Effector memory CD8-positive, alpha-beta T cell (primary cell): ENCODE data around the gene CCDC6.

ENCODE experiments used
- ATAC-seq: fragments of 150-1000 bp; cut with Tn5 transposase; replicated peaks from 2 replicates; pipeline ENCODE4 v1.10.0; 2021; ENCODE audit warnings: mild to moderate bottlenecking, moderate library complexity
- DNase-seq, 3 experiments: peaks; one replicate each; pipeline ENCODE4 v3.0.0; 2021
- H3K27ac Mint-ChIP-seq, 2 donors: one replicate each; pipeline ENCODE4 v1.8.0; 2022; ENCODE audit warnings: mild to moderate bottlenecking in 2 of 2, mixed read lengths in 2 of 2, moderate library complexity in 2 of 2
- H3K27me3 Mint-ChIP-seq, 2 donors: one replicate each; pipeline ENCODE4 v1.8.0; 2022; ENCODE audit warnings: mixed read lengths in 2 of 2
- H3K36me3 Mint-ChIP-seq: one replicate; pipeline ENCODE4 v1.8.0; 2022; ENCODE audit warnings: mild to moderate bottlenecking, moderate library complexity, mixed read lengths; ENCODE audit not compliant: insufficient read depth
- H3K4me1 Mint-ChIP-seq, 2 donors: one replicate each; pipeline ENCODE4 v1.8.0; 2022; ENCODE audit warnings: low read depth in 2 of 2, mixed read lengths in 2 of 2
- H3K4me3 Mint-ChIP-seq, 2 donors: one replicate each; pipeline ENCODE4 v1.8.0; 2022; ENCODE audit warnings: mild to moderate bottlenecking in 2 of 2, mixed read lengths in 2 of 2, moderate library complexity in 2 of 2
- H3K9me3 Mint-ChIP-seq, 2 donors: one replicate each; pipeline ENCODE4 v1.8.0; 2022; ENCODE audit warnings: mixed read lengths in 2 of 2

Gene CCDC6

GRCh38 chr10:59922907-59923306 is 16.6 kb upstream of the CCDC6 start:
- Mint-ChIP-seq H3K27ac (no peak overlapping the region), H3K36me3 (no peaks in the 10 kb centered on the region), H3K9me3 (peaks cover 2 to 17% of the 10 kb centered on the region in 2 donors), H3K4me1 (no peaks in the 10 kb centered on the region), H3K4me3 (no peak overlapping the region), H3K27me3 (peaks cover 20 to 71% of the 10 kb centered on the region in 2 donors)
- no peak for DNase-seq
- no peak for ATAC-seq

- Mint-ChIP-seq H3K36me3 (no peaks in the 10 kb centered on the region), H3K27ac (no peak overlapping the region), H3K4me3 (no peak overlapping the region), H3K4me1 (no peaks in the 10 kb centered on the region), H3K27me3 (peaks cover 36 to 65% of the 10 kb centered on the region in 2 donors), H3K9me3 (peaks cover 4 to 21% of the 10 kb centered on the region in 2 donors)
- DNase-seq (no peak), ATAC-seq (no peak)
Measured at GRCh38 chr10:59917922-59918321, 11.6 kb upstream of the CCDC6 start.

- H3K27me3 Mint-ChIP-seq = peaks cover 30 to 33% of the 10 kb centered on the region in 2 donors
- peaks cover 0 to 4% of the 10 kb centered on the region in 2 donors for H3K4me1 Mint-ChIP-seq
- no peaks in the 10 kb centered on the region for H3K36me3 Mint-ChIP-seq
- no peak overlapping the region for H3K4me3 Mint-ChIP-seq
- peaks cover 3 to 7% of the 10 kb centered on the region in 2 donors for H3K9me3 Mint-ChIP-seq
- no peak overlapping the region for H3K27ac Mint-ChIP-seq
- ATAC-seq = no peak
- DNase-seq = no peak
Measured at GRCh38 chr10:59913547-59914237, 7.3 kb upstream of the CCDC6 start.

DNA sequence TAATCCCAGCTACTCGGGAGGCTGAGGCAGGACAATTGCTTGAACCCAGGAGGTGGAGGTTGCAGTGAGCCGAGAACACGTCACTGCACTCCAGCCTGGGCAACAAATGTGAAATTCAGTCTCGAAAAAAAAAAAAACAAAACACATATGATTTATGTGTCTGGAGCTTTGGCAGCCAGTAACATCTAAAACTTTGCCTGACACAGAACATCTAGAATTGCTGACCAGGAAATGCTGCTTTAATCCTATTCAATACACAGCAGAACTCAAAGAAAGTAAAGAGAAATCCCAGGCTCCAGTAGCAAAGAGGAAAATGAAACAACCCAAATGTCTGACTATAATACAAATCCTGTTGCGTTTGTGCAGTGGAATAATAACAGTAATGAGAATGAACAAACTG is 4.5 kb upstream of the CCDC6 start:
- peaks cover 16 to 24% of the 10 kb centered on the region in 2 donors for H3K4me1 Mint-ChIP-seq
- H3K27ac Mint-ChIP-seq = no peak overlapping the region
- H3K27me3 Mint-ChIP-seq = peaks cover 15 to 23% of the 10 kb centered on the region in 2 donors
- ATAC-seq = no peak
- H3K36me3 Mint-ChIP-seq = peaks cover 11% of the 10 kb centered on the region
- DNase-seq = no peak
- H3K4me3 Mint-ChIP-seq = no peak overlapping the region
- peaks cover 3 to 7% of the 10 kb centered on the region in 2 donors for H3K9me3 Mint-ChIP-seq

DNA sequence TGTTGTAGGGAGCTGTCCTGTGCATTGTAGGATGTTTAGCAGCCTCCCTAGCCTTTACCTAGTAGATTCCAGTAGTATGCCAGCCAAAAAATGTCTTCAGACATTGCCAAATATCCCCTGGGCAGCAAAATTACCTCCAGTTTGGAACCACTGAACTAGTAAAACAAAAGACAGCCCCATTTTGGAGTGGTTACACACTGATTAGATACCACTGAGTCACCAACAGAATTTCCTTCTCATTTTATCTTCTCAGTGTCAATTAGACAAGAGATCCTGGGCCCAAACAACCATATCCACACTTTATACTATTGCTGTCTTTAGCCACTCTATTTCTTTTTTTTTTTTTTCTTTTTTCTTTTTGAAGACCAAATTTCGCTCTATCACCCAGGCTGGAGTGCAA is 3.5 kb upstream of the CCDC6 start:
- Mint-ChIP-seq H3K4me1 (peaks cover 24 to 32% of the 10 kb centered on the region in 2 donors), H3K27ac (no peak overlapping the region)

DNA sequence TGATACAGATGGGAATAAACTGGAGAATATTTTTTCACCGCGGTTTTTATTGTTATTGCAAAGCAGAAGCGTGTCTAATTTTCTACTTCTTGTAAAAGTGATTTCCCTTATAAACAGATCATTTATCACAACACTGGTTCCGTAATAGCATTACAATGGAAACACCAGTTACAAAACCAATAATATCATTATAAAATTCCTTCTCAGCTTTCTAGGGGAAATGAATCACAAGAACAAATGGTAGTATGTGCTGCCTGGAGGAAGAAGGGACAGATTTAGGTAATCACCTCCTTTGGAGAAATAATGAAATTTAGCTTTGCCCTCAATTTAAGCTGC is 2.4 kb upstream of the CCDC6 start:
- no peak for ATAC-seq
- Mint-ChIP-seq H3K9me3 (peaks cover 1 to 3% of the 10 kb centered on the region in 2 donors), H3K27me3 (peaks cover 9 to 12% of the 10 kb centered on the region in 2 donors), H3K4me3 (peak overlapping the region; percentile 90), H3K36me3 (peaks cover 11% of the 10 kb centered on the region), H3K4me1 (peaks cover 34 to 41% of the 10 kb centered on the region in 2 donors), H3K27ac (peak overlapping the region; percentile 96 to 97)
- no peak for DNase-seq

More for the DNA sequence above, 3.5 kb upstream of the CCDC6 start:
- Mint-ChIP-seq H3K9me3 (peaks cover 3 to 7% of the 10 kb centered on the region in 2 donors), H3K4me3 (no peak overlapping the region), H3K36me3 (peaks cover 11% of the 10 kb centered on the region), H3K27me3 (peaks cover 15 to 18% of the 10 kb centered on the region in 2 donors)
- DNase-seq (no peak), ATAC-seq (no peak)

DNA sequence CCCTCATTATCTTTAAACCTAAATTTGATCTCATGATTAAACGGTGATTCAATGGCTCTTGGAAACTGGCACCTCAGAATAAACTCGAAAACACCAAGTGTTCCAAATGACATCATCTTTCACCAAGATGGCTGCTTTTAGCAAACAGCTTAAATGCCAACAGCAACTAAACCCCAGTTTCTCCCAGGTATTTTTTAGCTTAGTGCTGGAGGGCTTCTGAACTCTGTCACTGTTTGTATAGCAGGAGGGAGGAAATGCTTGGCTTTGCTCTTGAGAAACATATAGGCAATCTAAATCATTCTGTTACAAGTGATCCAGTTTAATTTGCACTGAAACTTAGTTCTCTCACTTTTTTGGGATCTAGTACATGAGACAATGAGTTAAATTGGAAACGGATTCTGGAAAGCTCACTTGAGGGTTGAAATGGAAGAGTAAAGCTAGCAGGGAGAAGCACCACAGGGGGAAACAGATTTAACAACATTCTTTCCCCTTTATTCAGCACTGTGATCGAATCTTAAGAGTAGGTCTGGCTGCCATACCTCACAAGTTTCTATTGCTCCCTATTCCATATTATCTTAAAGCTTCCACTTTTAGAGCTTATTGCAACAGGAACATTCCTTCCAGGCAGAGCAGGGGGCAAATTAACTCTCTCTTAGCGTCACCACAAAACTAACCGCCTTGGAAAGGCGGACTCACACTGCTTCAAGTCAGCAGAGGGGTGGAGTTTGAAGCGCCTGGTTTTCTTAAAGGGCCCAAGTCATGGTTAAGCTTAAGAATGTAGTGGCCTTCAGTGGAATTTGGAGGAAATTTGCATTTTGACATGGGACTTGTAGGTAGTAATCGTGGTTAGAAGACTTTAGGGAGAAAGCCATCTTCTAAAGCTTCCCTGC is 1.8 kb upstream of the CCDC6 start:
- peaks cover 11% of the 10 kb centered on the region for H3K36me3 Mint-ChIP-seq
- peaks cover 2 to 6% of the 10 kb centered on the region in 2 donors for H3K27me3 Mint-ChIP-seq
- H3K4me1 Mint-ChIP-seq = peaks cover 36 to 46% of the 10 kb centered on the region in 2 donors
- peak in 2 of 3 experiments; percentile 11 to 23 for DNase-seq
- ATAC-seq = no peak
- H3K4me3 Mint-ChIP-seq = peak overlapping the region; percentile 90
- peak overlapping the region; percentile 96 to 97 for H3K27ac Mint-ChIP-seq
- H3K9me3 Mint-ChIP-seq = no peaks in the 10 kb centered on the region

DNA sequence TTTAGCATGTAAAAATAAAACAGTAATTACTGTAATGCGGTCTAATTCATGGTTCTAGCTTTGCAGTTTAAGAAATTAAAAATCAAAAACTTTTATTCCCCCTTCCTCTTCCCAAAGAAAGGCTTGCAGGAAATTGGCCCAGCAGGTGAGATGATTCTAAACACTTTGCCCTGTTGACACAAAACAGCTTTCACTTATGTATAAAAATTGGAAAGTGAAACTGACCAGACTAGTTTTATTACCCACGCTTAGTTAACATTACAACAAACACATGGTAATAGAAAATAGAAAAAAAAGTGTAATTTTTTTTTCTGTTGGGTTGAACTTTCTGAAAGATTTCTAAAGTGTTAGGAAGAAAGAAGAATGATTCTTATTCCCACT is 1.2 kb upstream of the CCDC6 start:
- Mint-ChIP-seq H3K27me3 (no peaks in the 10 kb centered on the region), H3K36me3 (peaks cover 11% of the 10 kb centered on the region), H3K27ac (peak overlapping the region; percentile 96 to 97), H3K4me3 (peak overlapping the region; percentile 90), H3K9me3 (no peaks in the 10 kb centered on the region), H3K4me1 (peaks cover 41 to 52% of the 10 kb centered on the region in 2 donors)
- DNase-seq = no peak
- ATAC-seq = no peak

GRCh38 chr10:59905731-59906416 is 482 bp downstream of the CCDC6 start:
- no peaks in the 10 kb centered on the region for H3K9me3 Mint-ChIP-seq

GRCh38 chr10:59905066-59905730 is 1.2 kb downstream of the CCDC6 start:
- ATAC-seq (peak; percentile 3), DNase-seq (peak in 2 of 3 experiments; percentile 7 to 19)
- Mint-ChIP-seq H3K9me3 (no peaks in the 10 kb centered on the region), H3K36me3 (peaks cover 11% of the 10 kb centered on the region), H3K27ac (peak overlapping the region; percentile 96 to 97), H3K4me1 (peaks cover 49 to 64% of the 10 kb centered on the region in 2 donors), H3K27me3 (no peaks in the 10 kb centered on the region), H3K4me3 (peak overlapping the region; percentile 90)

More at GRCh38 chr10:59905731-59906416, 482 bp downstream of the CCDC6 start:
- peaks cover 11% of the 10 kb centered on the region for H3K36me3 Mint-ChIP-seq
- H3K4me3 Mint-ChIP-seq = peak overlapping the region; percentile 90
- peak overlapping the region; percentile 96 to 97 for H3K27ac Mint-ChIP-seq
- H3K27me3 Mint-ChIP-seq = no peaks in the 10 kb centered on the region
- H3K4me1 Mint-ChIP-seq = peaks cover 46 to 61% of the 10 kb centered on the region in 2 donors
- DNase-seq = peak in 1 of 3 experiments; percentile 16
- ATAC-seq = no peak

DNA sequence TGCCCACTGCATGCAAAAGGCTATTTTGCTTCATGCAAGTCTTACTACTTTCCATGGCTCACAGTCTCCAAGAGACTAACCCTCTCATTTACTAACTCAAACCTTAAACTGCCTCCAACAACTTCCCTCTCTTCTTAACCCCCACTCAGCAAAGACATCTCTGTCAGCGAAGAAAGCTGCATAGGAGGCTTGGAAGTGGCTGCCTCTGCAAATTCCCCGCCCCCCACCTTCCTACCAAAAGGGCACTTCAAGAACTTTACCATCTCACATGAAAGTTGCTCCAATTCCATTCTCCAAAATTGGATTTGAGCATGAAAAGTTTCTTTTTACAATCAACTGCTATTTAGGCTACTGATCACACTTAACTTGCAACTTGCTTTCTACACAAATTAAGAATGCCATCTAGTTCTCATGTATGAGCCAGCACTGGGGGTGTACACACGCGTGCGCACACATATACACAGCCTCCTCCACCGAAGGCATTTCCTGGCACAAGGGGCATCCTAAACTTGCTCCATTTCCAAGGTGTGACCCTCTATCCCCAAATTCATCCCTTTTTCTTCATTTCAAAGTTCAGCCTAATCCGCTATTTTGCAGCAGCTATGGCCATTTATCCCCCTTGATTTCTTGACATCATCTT is 1.8 kb downstream of the CCDC6 start:
- H3K4me1 Mint-ChIP-seq = peaks cover 54 to 70% of the 10 kb centered on the region in 2 donors
- H3K9me3 Mint-ChIP-seq = no peaks in the 10 kb centered on the region
- DNase-seq (no peak), ATAC-seq (no peak)
- H3K36me3 Mint-ChIP-seq = peaks cover 11% of the 10 kb centered on the region
- no peaks in the 10 kb centered on the region for H3K27me3 Mint-ChIP-seq
- peak overlapping the region; percentile 90 for H3K4me3 Mint-ChIP-seq
- H3K27ac Mint-ChIP-seq = peak overlapping the region; percentile 96 to 97

DNA sequence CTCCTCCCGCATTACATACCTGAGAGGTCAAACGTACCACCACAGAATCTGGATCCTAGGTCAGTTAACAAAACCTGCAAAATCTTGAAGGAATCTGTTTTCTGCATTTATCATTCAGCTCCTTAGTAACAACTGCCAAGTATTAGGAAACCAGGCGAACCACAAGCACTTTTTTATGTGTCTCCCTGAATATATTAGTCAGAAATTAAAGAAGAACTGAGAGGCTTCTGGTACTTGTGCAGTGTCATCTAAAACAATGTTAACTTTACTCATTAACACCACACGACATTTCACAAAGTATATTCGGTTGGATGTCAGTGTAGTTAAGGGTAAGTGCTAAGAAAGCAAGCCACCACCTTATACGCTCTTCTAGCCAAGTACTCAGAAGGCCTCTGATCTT is 2.5 kb downstream of the CCDC6 start:
- Mint-ChIP-seq H3K9me3 (no peaks in the 10 kb centered on the region), H3K27me3 (no peaks in the 10 kb centered on the region), H3K4me1 (peaks cover 54 to 75% of the 10 kb centered on the region in 2 donors), H3K27ac (peak overlapping the region; percentile 96 to 97), H3K36me3 (peaks cover 11% of the 10 kb centered on the region), H3K4me3 (peak overlapping the region; percentile 90)
- DNase-seq = no peak
- no peak for ATAC-seq
